Endothelial cell of umbilical vein (primary cell): ENCODE measurements around the gene TBC1D5.

Source experiments
- CTCF ChIP-seq, 2 donors: IDR thresholded peaks; 1 replicate in 1 of 2; 2 replicates in 1 of 2; pipeline ENCODE4 v1.5.1; 2011; ENCODE audit warnings: low read length in 2 of 2, mild to moderate bottlenecking in 2 of 2, moderate library complexity in 2 of 2, control low read depth in 1 of 2, inconsistent platforms in 1 of 2, low read depth in 1 of 2; ENCODE audit not compliant: insufficient read depth in 1 of 2; ENCODE audit errors: extremely low read depth in 1 of 2
- EZH2 ChIP-seq: IDR thresholded peaks from 2 replicates; pipeline ENCODE4 v1.6.1; 2012; ENCODE audit warnings: borderline replicate concordance, low read depth, mild to moderate bottlenecking, moderate library complexity, low read length, inconsistent platforms; ENCODE audit not compliant: severe bottlenecking
- MYC ChIP-seq: IDR thresholded peaks from one replicate; pipeline ENCODE4 v1.6.1; 2011; ENCODE audit warnings: mild to moderate bottlenecking, low read depth, low read length
- POLR2A ChIP-seq: IDR thresholded peaks from 2 replicates; pipeline ENCODE4 v1.6.1; 2012; ENCODE audit warnings: low read depth, mild to moderate bottlenecking, control low read depth, low read length
- POLR2AphosphoS5 ChIP-seq: IDR thresholded peaks from 2 replicates; pipeline ENCODE4 v1.6.1; 2012; ENCODE audit warnings: low read depth, mild to moderate bottlenecking, control low read depth, low read length, moderate library complexity; ENCODE audit not compliant: insufficient read depth
- TF ChIP-seq, protein P1 (sequence below): IDR thresholded peaks from 2 replicates; pipeline ENCODE4 v1.6.1; 2011; ENCODE audit not compliant: insufficient read depth, insufficient read length

- TF ChIP-seq EZH2, result no peak
- TF ChIP-seq CTCF (IDR thresholded peaks at IDR 0.05; ENCODE audit: extremely low read depth in 1 of 2, insufficient read depth in 1 of 2, low read depth in 1 of 2, low read length in 2 of 2), result no peak
- no peak for TF ChIP-seq POLR2A
- TF ChIP-seq POLR2AphosphoS5, result no peak
- TF ChIP-seq, protein P1, sequence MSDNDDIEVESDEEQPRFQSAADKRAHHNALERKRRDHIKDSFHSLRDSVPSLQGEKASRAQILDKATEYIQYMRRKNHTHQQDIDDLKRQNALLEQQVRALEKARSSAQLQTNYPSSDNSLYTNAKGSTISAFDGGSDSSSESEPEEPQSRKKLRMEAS, result no peak
- TF ChIP-seq MYC, result no peak
Measured at GRCh38 chr3:17753632-17753992, 11.2 kb upstream of the TBC1D5 start.
